IMR-90 (cell line): ENCODE measurements around the gene ALDH7A1. TPM values are rescaled to one million over a fixed set of nuclear protein-coding genes. Genes with fewer than 3 reads are reported as not detected.

Experiments
- ATAC-seq: fragments of 200-7000 bp; cut with Tn5 transposase; 2 replicates; pipeline ENCODE4 v1.9.1; 2020; ENCODE audit warnings: low read depth, mild to moderate bottlenecking, moderate library complexity
- BruUV-seq: library from RNA; stranded (reverse); fragments of 400-500 nt; replicated peaks from 2 replicates; lab custom pipeline; 2021; lab: Mats Ljungman, UMichigan
- CTCF ChIA-PET: fragments of 300-600 bp; formaldehyde crosslinking; extraction: SDS; loops from one replicate; lab custom pipeline; 2021; ENCODE audit warnings: antibody characterized with exemption; lab: Yijun Ruan, JAX
- POLR2A ChIA-PET: fragments of 300-600 bp; sonication (Branson Sonifier 250); formaldehyde crosslinking; loops from one replicate; lab custom pipeline; 2022; ENCODE audit warnings: antibody characterized with exemption; ENCODE audit not compliant: unreplicated experiment; lab: Charles Lee
- DNase-seq: peaks from one replicate; pipeline ENCODE4 v3.0.0; 2013
- H2AFZ ChIP-seq: replicated peaks from 2 replicates; pipeline ENCODE3; 2013; ENCODE audit warnings: low read length, mild to moderate bottlenecking; ENCODE audit not compliant: poor library complexity
- H2AK5ac ChIP-seq: 2 replicates; pipeline ENCODE4 v1.6.1; 2013; ENCODE audit warnings: low read depth, low read length, inconsistent platforms
- H2AK9ac ChIP-seq: replicated peaks from 2 replicates; pipeline ENCODE3; 2013; ENCODE audit warnings: mild to moderate bottlenecking, low read depth, low read length, moderate library complexity; ENCODE audit not compliant: poor library complexity
- H2BK120ac ChIP-seq: 2 replicates; pipeline ENCODE4 v1.6.1; 2013; ENCODE audit warnings: low read depth, low read length, inconsistent platforms
- H2BK15ac ChIP-seq: 3 replicates; pipeline ENCODE4 v1.6.1; 2013; ENCODE audit warnings: low read depth, low read length, inconsistent platforms
- H2BK20ac ChIP-seq: 2 replicates; pipeline ENCODE4 v1.6.1; 2013; ENCODE audit warnings: low read depth, mild to moderate bottlenecking, inconsistent platforms, low read length, moderate library complexity
- H2BK5ac ChIP-seq: 2 replicates; pipeline ENCODE4 v1.6.1; 2013; ENCODE audit warnings: mild to moderate bottlenecking, low read depth, low read length, inconsistent platforms; ENCODE audit not compliant: poor library complexity, severe bottlenecking
- H3K14ac ChIP-seq: replicated peaks from 2 replicates; pipeline ENCODE4 v1.6.1; 2013; ENCODE audit warnings: low read depth, low read length, inconsistent platforms
- H3K18ac ChIP-seq: 2 replicates; pipeline ENCODE4 v1.6.1; 2013; ENCODE audit warnings: low read depth, low read length, control low read depth
- H3K23ac ChIP-seq: 2 replicates; pipeline ENCODE4 v1.6.1; 2013; ENCODE audit warnings: low read depth, low read length, inconsistent platforms
- H3K27ac ChIP-seq: 2 replicates; pipeline ENCODE4 v1.5.1; 2013; ENCODE audit warnings: mild to moderate bottlenecking, control low read depth, low read length; ENCODE audit not compliant: insufficient read depth
- H3K27me3 ChIP-seq: 2 replicates; pipeline ENCODE4 v1.6.1; 2013; ENCODE audit warnings: low read length; ENCODE audit not compliant: control insufficient read depth, insufficient read depth
- H3K36me3 ChIP-seq: 2 replicates; pipeline ENCODE4 v1.6.1; 2013; ENCODE audit warnings: low read length, mixed read lengths; ENCODE audit not compliant: control insufficient read depth, insufficient read depth
- H3K4ac ChIP-seq: 2 replicates; pipeline ENCODE4 v1.6.1; 2013; ENCODE audit warnings: low read depth, low read length, inconsistent platforms
- H3K4me1 ChIP-seq: 2 replicates; pipeline ENCODE4 v1.6.1; 2013; ENCODE audit warnings: low read length, mixed read lengths; ENCODE audit not compliant: control insufficient read depth, insufficient read depth
- H3K4me2 ChIP-seq: 2 replicates; pipeline ENCODE4 v1.6.1; 2013; ENCODE audit warnings: low read depth, mild to moderate bottlenecking, control low read depth, low read length, moderate library complexity
- H3K4me3 ChIP-seq: 2 replicates; pipeline ENCODE4 v1.5.1; 2013; ENCODE audit warnings: low read depth, mild to moderate bottlenecking, control low read depth, low read length, moderate library complexity; ENCODE audit not compliant: insufficient read depth
- H3K56ac ChIP-seq: 2 replicates; pipeline ENCODE4 v1.6.1; 2013; ENCODE audit warnings: low read length, inconsistent platforms; ENCODE audit not compliant: insufficient read depth; ENCODE audit errors: extremely low read depth
- H3K79me1 ChIP-seq, 2 experiments: 2 replicates each; pipeline ENCODE4 v1.6.1; 2013; ENCODE audit warnings: low read length in 2 of 2, inconsistent platforms in 1 of 2, low read depth in 1 of 2
- H3K9ac ChIP-seq: 2 replicates; pipeline ENCODE4 v1.6.1; 2013; ENCODE audit warnings: low read depth, low read length, control low read depth
- H3K9me1 ChIP-seq: 2 replicates; pipeline ENCODE4 v1.6.1; 2013; ENCODE audit warnings: low read length, inconsistent platforms; ENCODE audit not compliant: insufficient read depth
- H3K9me3 ChIP-seq: 2 replicates; pipeline ENCODE4 v1.6.1; 2013; ENCODE audit warnings: low read length; ENCODE audit not compliant: control insufficient read depth, insufficient read depth
- H4K20me1 ChIP-seq: 2 replicates; pipeline ENCODE4 v1.6.1; 2013; ENCODE audit warnings: low read length, inconsistent platforms; ENCODE audit not compliant: insufficient read depth
- H4K5ac ChIP-seq: 2 replicates; pipeline ENCODE4 v1.6.1; 2013; ENCODE audit warnings: mild to moderate bottlenecking, low read depth, low read length, control low read depth
- H4K8ac ChIP-seq, 2 experiments: 2 replicates each; pipeline ENCODE4 v1.6.1; 2013; ENCODE audit warnings: low read depth in 2 of 2, low read length in 2 of 2, control low read depth in 1 of 2, inconsistent platforms in 1 of 2
- H4K91ac ChIP-seq: 2 replicates; pipeline ENCODE4 v1.6.1; 2013; ENCODE audit warnings: low read depth, low read length, inconsistent platforms; ENCODE audit not compliant: insufficient read depth
- BHLHE40 ChIP-seq: fragments of 150-350 bp; IDR thresholded peaks from 2 replicates; pipeline ENCODE4 v1.6.1; 2016; ENCODE audit warnings: mild to moderate bottlenecking, low read depth, low read length
- CEBPB ChIP-seq: IDR thresholded peaks from 2 replicates; pipeline ENCODE4 v1.6.1; 2012; ENCODE audit warnings: low read depth, low read length, improper control_type of control experiment
- CHD1 ChIP-seq: IDR thresholded peaks from 2 replicates; pipeline ENCODE4 v1.6.1; 2012; ENCODE audit warnings: low read depth, low read length, improper control_type of control experiment
- ELK1 ChIP-seq: fragments of 150-350 bp; IDR thresholded peaks from 2 replicates; pipeline ENCODE4 v1.6.1; 2016; ENCODE audit warnings: low read depth, mild to moderate bottlenecking, low read length, moderate library complexity, borderline replicate concordance
- MAZ ChIP-seq: IDR thresholded peaks from 2 replicates; pipeline ENCODE4 v1.6.1; 2012; ENCODE audit warnings: low read depth, mild to moderate bottlenecking, low read length, improper control_type of control experiment, moderate library complexity, borderline replicate concordance
- POLR2A ChIP-seq: IDR thresholded peaks from 2 replicates; pipeline ENCODE4 v1.6.1; 2012; ENCODE audit warnings: mild to moderate bottlenecking, low read depth, low read length
- RAD21 ChIP-seq: IDR thresholded peaks from 2 replicates; pipeline ENCODE4 v1.6.1; 2012; ENCODE audit warnings: low read length, improper control_type of control experiment
- RCOR1 ChIP-seq: IDR thresholded peaks from 2 replicates; pipeline ENCODE4 v1.6.1; 2012; ENCODE audit warnings: mild to moderate bottlenecking, low read length, improper control_type of control experiment; ENCODE audit not compliant: insufficient replicate concordance
- RFX5 ChIP-seq: IDR thresholded peaks from 2 replicates; pipeline ENCODE4 v1.8.0; 2012; ENCODE audit warnings: low read depth, mild to moderate bottlenecking, low read length, moderate library complexity
- SMC3 ChIP-seq: fragments of 150-350 bp; IDR thresholded peaks from 2 replicates; pipeline ENCODE4 v1.6.1; 2016; ENCODE audit warnings: low read depth, mild to moderate bottlenecking, antibody characterized with exemption, low read length, moderate library complexity
- dilution Hi-C: fragments of 300-500 bp; cut with HindIII; formaldehyde crosslinking; loops from one replicate; pipeline ENCODE4 v1.14.3; 2018; ENCODE audit warnings: low sequenced_read_pairs; ENCODE audit not compliant: unreplicated experiment
- in situ Hi-C: fragments of 300-500 bp; cut with MboI; formaldehyde crosslinking; loops from 3 replicates; pipeline ENCODE4 v1.14.3; 2019; ENCODE audit warnings: low sequenced_read_pairs, inconsistent platforms, mixed read lengths
- intact Hi-C: fragments of 100-400 bp; cut with micrococcal nuclease; formaldehyde crosslinking; loops from 2 replicates; pipeline ENCODE4 v1.10.0; 2022
- polyA plus RNA-seq, 3 experiments: library from polyadenylated mRNA; depleted of rRNA; stranded (reverse); fragments of >200 nt; gene quantifications; 2 replicates each; pipeline ENCODE4 v1.2.3, GENCODE V29; 2012; ENCODE audit warnings: low replicate concordance in 1 of 3
- total RNA-seq: library from RNA; depleted of rRNA; stranded (reverse); fragments of >200 nt; gene quantifications from 2 replicates; pipeline ENCODE4 v1.2.3, GENCODE V29; 2012

Gene ALDH7A1
- total and polyA plus RNA-seq, 2 of the 4 experiments (the other 2 are of a cell fraction) = 40.9 to 62.2 TPM

DNA sequence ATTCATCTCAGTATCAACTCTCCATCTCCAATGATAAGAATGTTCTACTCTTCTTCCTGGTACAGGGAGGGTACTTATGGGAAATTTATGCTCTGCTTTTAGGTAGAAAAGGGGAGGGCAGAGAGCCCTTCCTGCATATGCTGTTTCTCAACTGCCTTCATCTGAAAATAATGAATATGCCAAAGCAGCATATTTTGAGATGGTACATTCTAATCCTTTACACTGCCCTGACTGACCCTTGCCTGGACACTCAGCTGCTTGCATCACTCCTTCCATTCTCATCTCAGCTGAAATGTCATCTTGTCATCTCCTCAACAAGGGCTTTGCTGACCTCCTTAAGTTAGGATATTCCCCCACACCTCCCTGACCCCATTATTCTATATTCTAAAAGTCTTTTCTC is 68.5 kb downstream of the ALDH7A1 start:
- H2BK5ac ChIP-seq = no peak overlapping the region
- H3K9ac ChIP-seq = no peak overlapping the region
- no peaks in the 10 kb centered on the region for H3K9me3 ChIP-seq
- ATAC-seq = no peak
- no peaks in the 10 kb centered on the region for H4K20me1 ChIP-seq
- in situ Hi-C loops (no loop called here), intact Hi-C loops (no loop called here), dilution Hi-C loops (no loop called here)
- H3K9me1 ChIP-seq = no peaks in the 10 kb centered on the region
- H3K14ac ChIP-seq = no peak overlapping the region
- H3K36me3 ChIP-seq = no peaks in the 10 kb centered on the region
- H2BK15ac ChIP-seq = peak overlapping the region; percentile 81
- H3K23ac ChIP-seq = no peak overlapping the region
- TF ChIP-seq BHLHE40 (no peak), CEBPB (no peak), RFX5 (no peak), MAZ (no peak), POLR2A (no peak), SMC3 (no peak), RAD21 (no peak), CHD1 (no peak), ELK1 (no peak), RCOR1 (no peak)
- H3K4ac ChIP-seq = no peak overlapping the region
- POLR2A ChIA-PET = no interaction called here
- H4K5ac ChIP-seq = no peak overlapping the region
- no peak overlapping the region for H2AFZ ChIP-seq
- H3K79me1 ChIP-seq = no peaks in the 10 kb centered on the region
- H2BK20ac ChIP-seq = peak overlapping the region; percentile 45; the same call in 1 of the 2 replicates
- H2AK5ac ChIP-seq = no peak overlapping the region
- BruUV-seq = no TSS peak
- CTCF ChIA-PET = no interaction called here
- no peak overlapping the region for H4K91ac ChIP-seq
- H4K8ac ChIP-seq = no peak overlapping the region; a peak in 1 of 4 replicates
- H3K27me3 ChIP-seq = no peaks in the 10 kb centered on the region
- DNase-seq = no peak
- H2AK9ac ChIP-seq = no peak overlapping the region
- H3K18ac ChIP-seq = no peak overlapping the region; the same call in 1 of the 2 replicates
- no peak overlapping the region for H3K4me3 ChIP-seq
- H3K56ac ChIP-seq = no peak overlapping the region
- peaks cover 9% of the 10 kb centered on the region for H3K4me1 ChIP-seq
- 0 out of 2 replicates have a peak overlapping the region, but pooled peaks have one; percentile 2 for H2BK120ac ChIP-seq
- H3K27ac ChIP-seq = no peak overlapping the region
- H3K4me2 ChIP-seq = no peak overlapping the region
